K562 (cell line): ENCODE data around the gene NRP1. TPM values are rescaled to one million over a fixed set of nuclear protein-coding genes. Genes with fewer than 3 reads are reported as not detected.

Experiments
- ATAC-seq: fragments of 200-7000 bp; cut with Tn5 transposase; 3 replicates; pipeline ENCODE4 v1.9.1; 2020; ENCODE audit warnings: moderate library complexity
- BruUV-seq: library from RNA; stranded (reverse); fragments of 400-500 nt; replicated peaks from 2 replicates; lab custom pipeline; 2021; lab: Mats Ljungman, UMichigan
- CTCF ChIA-PET: fragments of 300-600 bp; formaldehyde crosslinking; extraction: SDS; loops from one replicate; lab custom pipeline; 2021; ENCODE audit warnings: low intra/inter-chr PET ratio; lab: Yijun Ruan, JAX
- POLR2A ChIA-PET: fragments of 300-600, 350-650 bp; sonication (Branson Sonifier 250); formaldehyde crosslinking; extraction: SDS; loops from one replicate; lab custom pipeline; 2021; ENCODE audit warnings: antibody characterized with exemption, inconsistent platforms; lab: Yijun Ruan, JAX
- DNase-seq, 4 experiments: peaks; one replicate each; pipeline versions ENCODE4 v3.0.0 to v3.0.0-alpha.2; 2011 to 2018; ENCODE audit warnings: low spot score in 3 of 4, mixed read lengths in 3 of 4; ENCODE audit errors: extremely low read depth in 1 of 4
- FAIRE-seq: peaks from 2 replicates; lab custom pipeline; 2011; peaks lifted over from hg19 to GRCh38; lab: Jason Lieb, UNC
- H2AFZ ChIP-seq: 2 replicates; pipeline ENCODE4 v1.6.0; 2011; ENCODE audit warnings: low read depth, low read length, control low read depth, inconsistent platforms
- H3K27ac ChIP-seq: fragments of 200-600 bp; 3 replicates; pipeline ENCODE4 v1.8.0; 2011; ENCODE audit warnings: low read depth, mild to moderate bottlenecking, control low read depth, inconsistent platforms, low read length, moderate library complexity, mixed read lengths; ENCODE audit errors: extremely low read depth
- H3K27me3 ChIP-seq, 2 experiments: fragments of 300-600 bp in 1 of 2; 2 replicates in 1 of 2; 3 replicates in 1 of 2; pipeline versions ENCODE4 v1.6.0 to v1.8.0; 2011; ENCODE audit warnings: inconsistent platforms in 2 of 2, low read length in 2 of 2, mild to moderate bottlenecking in 1 of 2, mixed read lengths in 1 of 2, moderate library complexity in 1 of 2; ENCODE audit not compliant: control insufficient read depth in 2 of 2, insufficient read depth in 2 of 2
- H3K36me3 ChIP-seq: fragments of 300-600 bp; 3 replicates; pipeline ENCODE4 v1.8.0; 2011; ENCODE audit warnings: mild to moderate bottlenecking, low read length, inconsistent platforms; ENCODE audit not compliant: control insufficient read depth, insufficient read depth
- H3K4me1 ChIP-seq, 2 experiments: fragments of 200-600 bp in 1 of 2; replicated peaks in 1 of 2; 2 replicates in 1 of 2; 3 replicates in 1 of 2; pipeline versions ENCODE4 v1.5.1 to v1.8.0; 2011; ENCODE audit warnings: inconsistent platforms in 2 of 2, low read length in 2 of 2, mild to moderate bottlenecking in 1 of 2, mixed read lengths in 1 of 2, moderate library complexity in 1 of 2; ENCODE audit not compliant: control insufficient read depth in 2 of 2, insufficient read depth in 2 of 2
- H3K4me2 ChIP-seq: 2 replicates; pipeline ENCODE4 v1.6.1; 2011; ENCODE audit warnings: low read length, control low read depth, inconsistent platforms, mixed read lengths; ENCODE audit not compliant: insufficient read depth
- H3K4me3 ChIP-seq: fragments of 200-600 bp; sonication (generic), shearing (Covaris generic); 2 replicates; pipeline ENCODE4 v1.5.1; 2016; ENCODE audit warnings: control low read depth, inconsistent platforms
- H3K79me2 ChIP-seq: fragments of 200-600 bp; 3 replicates; pipeline ENCODE4 v1.8.0; 2011; ENCODE audit warnings: low read length, inconsistent platforms; ENCODE audit not compliant: control insufficient read depth, insufficient read depth
- H3K9ac ChIP-seq, 2 experiments: 2 replicates each; pipeline versions ENCODE4 v1.6.0 to v1.6.1; 2011; ENCODE audit warnings: low read depth in 2 of 2, low read length in 2 of 2, control low read depth in 1 of 2, inconsistent platforms in 1 of 2, mild to moderate bottlenecking in 1 of 2, mixed read lengths in 1 of 2; ENCODE audit not compliant: insufficient read depth in 1 of 2
- H3K9me1 ChIP-seq: one replicate; pipeline ENCODE4 v1.6.0; 2011; ENCODE audit warnings: inconsistent platforms, mild to moderate bottlenecking, low read length, moderate library complexity; ENCODE audit not compliant: control insufficient read depth, insufficient read depth
- H3K9me3 ChIP-seq: replicated peaks from 2 replicates; pipeline ENCODE4 v1.5.1; 2011; ENCODE audit warnings: low read depth, low read length, inconsistent platforms; ENCODE audit not compliant: control insufficient read depth, insufficient read depth
- H4K20me1 ChIP-seq: replicated peaks from 2 replicates; pipeline ENCODE4 v1.6.1; 2011; ENCODE audit warnings: low read length, inconsistent platforms, mixed read lengths; ENCODE audit not compliant: control insufficient read depth, insufficient read depth
- DPF2 ChIP-seq: fragments of 450-650 bp; IDR thresholded peaks from 2 replicates; pipeline ENCODE4 v1.6.1; 2016
- E2F6 ChIP-seq, 2 experiments: IDR thresholded peaks; 2 replicates each; pipeline ENCODE4 v1.6.1; 2011; ENCODE audit warnings: borderline replicate concordance in 1 of 2, control low read depth in 1 of 2, low read depth in 1 of 2, low read length in 1 of 2, mild to moderate bottlenecking in 1 of 2, mixed read lengths in 1 of 2, moderate library complexity in 1 of 2; ENCODE audit not compliant: insufficient read depth in 1 of 2, insufficient read length in 1 of 2, poor library complexity in 1 of 2, severe bottlenecking in 1 of 2; ENCODE audit errors: extremely low read depth in 1 of 2
- HOXB6 ChIP-seq: fragments of 250-450 bp; sonication (Bioruptor Pico); IDR thresholded peaks from 2 replicates; pipeline ENCODE4 v1.5.1; 2022; ENCODE audit warnings: mild to moderate bottlenecking, borderline replicate concordance
- MAFG ChIP-seq: fragments of 450-650 bp; conservative IDR thresholded peaks from 2 replicates; pipeline ENCODE4 v1.6.1; 2016; ENCODE audit warnings: missing genetic modification characterization, missing compliant biosample characterization
- ZNF717 ChIP-seq: fragments of 250-450 bp; sonication (Bioruptor Pico); IDR thresholded peaks from 2 replicates; pipeline ENCODE4 v1.5.0; 2021
- WGBS: fragments of 100-300 bp; shearing (Covaris generic); methylation state at CpG from one replicate; pipeline ENCODE4 v1.1.6; 2016; ENCODE audit warnings: low coverage, mixed read lengths; ENCODE audit not compliant: insufficient coverage; ENCODE audit errors: missing lambda C conversion rate; 5-methylcytosine and 5-hydroxymethylcytosine counted together
- in situ Hi-C: fragments of 300-500 bp; cut with MboI; formaldehyde crosslinking; loops from 4 replicates; pipeline ENCODE4 v1.15.0; 2018; ENCODE audit warnings: inconsistent platforms, mixed read lengths
- intact Hi-C: fragments of 100-400 bp; cut with micrococcal nuclease; formaldehyde crosslinking; loops from 2 replicates; pipeline ENCODE4 v1.14.2; 2022
- polyA plus RNA-seq, 8 experiments: library from polyadenylated mRNA; depleted of rRNA in 4 of 8; stranded (reverse) in 5 of 8; unstranded in 3 of 8; fragments of >200 nt; fragmentation: Nextera tagmentation in 2 of 8; fragmentation: Illumina TruSeq in 1 of 8; extraction: Ambion mirVana in 2 of 8; extraction: Trizol in 1 of 8; gene quantifications; 2 replicates each; pipeline versions ENCODE4 v1.2.1 to v1.2.3, GENCODE V29; 2011 to 2014; ENCODE audit warnings: inconsistent platforms in 1 of 8, missing spikeins in 1 of 8
- total RNA-seq, 7 experiments: library from RNA; depleted of rRNA in 6 of 7; stranded (reverse); fragments of >200 nt in 6 of 7; fragmentation: Illumina TruSeq in 2 of 7; extraction: Trizol in 2 of 7; gene quantifications; 2 replicates each; pipeline versions ENCODE4 v1.2.1 to v1.2.3, GENCODE V29; 2011 to 2021; ENCODE audit warnings: low replicate concordance in 1 of 7
- TF ChIP-seq, protein P1 (sequence below): sonication (generic); formaldehyde crosslinking; IDR thresholded peaks from 2 replicates; pipeline ENCODE4 v1.9.0; 2022; ENCODE audit warnings: mild to moderate bottlenecking, missing genetic modification reagents
- TF ChIP-seq, protein P2 (sequence below): fragments of 250-450 bp; sonication (Bioruptor Pico); IDR thresholded peaks from 2 replicates; pipeline ENCODE4 v1.4.0; 2020; ENCODE audit warnings: mild to moderate bottlenecking, moderate library complexity, borderline replicate concordance

NRP1 gene
- total and polyA plus RNA-seq, 9 of the 15 experiments (the other 6 are each of a cell fraction or from before 2014, with no cell fraction given) = 0.01 to 0.38 (median 0.04) TPM; not detected in 5

DNA sequence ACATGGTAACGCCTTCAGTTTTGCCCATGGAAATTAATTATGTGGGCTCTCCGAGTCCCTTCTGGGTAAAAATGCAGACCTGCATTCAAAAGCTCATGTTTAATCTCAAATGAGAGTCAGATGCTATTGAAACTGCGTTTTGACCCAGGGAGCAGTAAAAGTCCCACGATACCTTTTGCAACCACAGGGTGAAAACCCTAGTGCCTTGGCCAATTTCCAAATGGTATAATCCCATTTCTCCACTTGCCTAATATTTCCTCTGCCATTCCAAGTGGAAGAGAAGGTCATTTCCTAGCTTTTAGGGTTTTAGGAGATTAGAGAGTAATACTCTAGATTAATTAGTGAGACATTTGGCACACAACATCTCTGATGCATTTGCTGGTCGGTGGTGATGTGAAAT is 132.5 kb downstream of the NRP1 start (continued):
- TF ChIP-seq HOXB6 (CRISPR knock-in tag) = no peak

DNA sequence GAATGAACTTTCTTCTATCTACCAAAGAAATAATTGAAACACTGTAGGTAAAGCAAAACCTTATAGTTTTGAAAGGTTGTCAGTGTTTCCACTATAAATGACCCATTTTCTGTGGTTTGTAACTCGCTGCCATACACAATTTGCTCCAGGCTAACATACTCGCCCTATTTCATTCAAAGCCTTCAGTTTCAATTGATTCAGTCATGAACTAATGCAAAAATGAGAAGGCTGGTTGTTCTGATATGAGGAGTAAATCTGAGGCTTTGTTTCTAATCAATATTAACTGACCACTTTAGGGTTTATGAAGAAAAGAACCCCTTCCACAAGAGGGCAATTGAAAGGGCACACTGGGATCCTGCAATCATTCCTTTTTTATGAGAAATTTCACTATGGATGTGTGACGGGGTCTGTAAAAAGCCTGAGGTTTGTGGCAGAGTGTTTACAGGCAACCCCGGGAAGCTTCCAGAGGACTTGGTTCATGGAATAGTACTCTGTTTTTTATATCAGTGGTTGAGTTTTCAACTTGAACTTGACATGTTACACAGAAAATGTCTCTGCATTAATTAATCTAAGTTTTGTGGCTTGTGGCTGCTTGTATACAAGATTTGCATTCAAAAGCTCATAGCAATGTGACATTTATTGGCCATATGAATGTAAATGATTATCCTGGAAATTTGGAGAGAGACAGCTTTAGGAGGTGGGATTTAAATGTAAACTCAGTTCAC is 133.2 kb downstream of the NRP1 start:
- DNase-seq (no peak), ATAC-seq (no peak), FAIRE-seq (no peak)
- Histone ChIP-seq H3K9ac (no peak overlapping the region), H3K27ac (no peak overlapping the region), H3K9me1 (no peaks in the 10 kb centered on the region), H3K36me3 (no peaks in the 10 kb centered on the region), H3K9me3 (no peaks in the 10 kb centered on the region), H4K20me1 (no peaks in the 10 kb centered on the region), H3K27me3 (peaks cover 5 to 16% of the 10 kb centered on the region in 2 experiments; a peak in 3 of 5 replicates)
- POLR2A ChIA-PET = interaction anchor here (0.6 kb wide), 1 partner anchor 12 kb away, joined by 4 read pairs; no protein-coding TSS in a partner anchor
- 0% methylated on average over 4 of the region's 4 CpGs for WGBS
- in situ Hi-C loops (no loop called here), intact Hi-C loops (no loop called here)
- TF ChIP-seq DPF2 (no peak), MAFG (no peak), ZNF717 (no peak), E2F6 (IDR thresholded peaks at IDR 0.05; ENCODE audit: borderline replicate concordance in 1 of 2, extremely low read depth in 1 of 2, insufficient read depth in 1 of 2, insufficient read length in 1 of 2, low read depth in 1 of 2, low read length in 1 of 2, poor library complexity in 1 of 2, severe bottlenecking in 1 of 2) (no peak)
- TF ChIP-seq, protein P1, sequence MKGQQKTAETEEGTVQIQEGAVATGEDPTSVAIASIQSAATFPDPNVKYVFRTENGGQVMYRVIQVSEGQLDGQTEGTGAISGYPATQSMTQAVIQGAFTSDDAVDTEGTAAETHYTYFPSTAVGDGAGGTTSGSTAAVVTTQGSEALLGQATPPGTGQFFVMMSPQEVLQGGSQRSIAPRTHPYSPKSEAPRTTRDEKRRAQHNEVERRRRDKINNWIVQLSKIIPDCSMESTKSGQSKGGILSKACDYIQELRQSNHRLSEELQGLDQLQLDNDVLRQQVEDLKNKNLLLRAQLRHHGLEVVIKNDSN (CRISPR knock-in tag) = no peak
- TF ChIP-seq, protein P2, sequence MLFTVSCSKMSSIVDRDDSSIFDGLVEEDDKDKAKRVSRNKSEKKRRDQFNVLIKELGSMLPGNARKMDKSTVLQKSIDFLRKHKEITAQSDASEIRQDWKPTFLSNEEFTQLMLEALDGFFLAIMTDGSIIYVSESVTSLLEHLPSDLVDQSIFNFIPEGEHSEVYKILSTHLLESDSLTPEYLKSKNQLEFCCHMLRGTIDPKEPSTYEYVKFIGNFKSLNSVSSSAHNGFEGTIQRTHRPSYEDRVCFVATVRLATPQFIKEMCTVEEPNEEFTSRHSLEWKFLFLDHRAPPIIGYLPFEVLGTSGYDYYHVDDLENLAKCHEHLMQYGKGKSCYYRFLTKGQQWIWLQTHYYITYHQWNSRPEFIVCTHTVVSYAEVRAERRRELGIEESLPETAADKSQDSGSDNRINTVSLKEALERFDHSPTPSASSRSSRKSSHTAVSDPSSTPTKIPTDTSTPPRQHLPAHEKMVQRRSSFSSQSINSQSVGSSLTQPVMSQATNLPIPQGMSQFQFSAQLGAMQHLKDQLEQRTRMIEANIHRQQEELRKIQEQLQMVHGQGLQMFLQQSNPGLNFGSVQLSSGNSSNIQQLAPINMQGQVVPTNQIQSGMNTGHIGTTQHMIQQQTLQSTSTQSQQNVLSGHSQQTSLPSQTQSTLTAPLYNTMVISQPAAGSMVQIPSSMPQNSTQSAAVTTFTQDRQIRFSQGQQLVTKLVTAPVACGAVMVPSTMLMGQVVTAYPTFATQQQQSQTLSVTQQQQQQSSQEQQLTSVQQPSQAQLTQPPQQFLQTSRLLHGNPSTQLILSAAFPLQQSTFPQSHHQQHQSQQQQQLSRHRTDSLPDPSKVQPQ (CRISPR knock-in tag) = no peak
- TF ChIP-seq, all 486 proteins: peak for 0
- CTCF ChIA-PET = no interaction called here
- Histone ChIP-seq H3K4me2 (no peak overlapping the region), H3K4me3 (no peak overlapping the region), H3K79me2 (no peaks in the 10 kb centered on the region), H2AFZ (no peak overlapping the region), H3K4me1 (no peaks in the 10 kb centered on the region)
- no TSS peak for BruUV-seq
